Caki2 (cell line): ENCODE measurements around the gene ANOS1. TPM values are rescaled to one million over a fixed set of nuclear protein-coding genes. Genes with fewer than 3 reads are reported as not detected.
"Not testable (repeated sequence)": the region's sequence is repeated elsewhere in the genome, so short reads cannot be mapped to it uniquely, and the experiment has no call there.

Source experiments
- DNase-seq: peaks from one replicate; pipeline ENCODE4 v3.0.0-alpha.2; 2015; ENCODE audit warnings: low read depth
- in situ Hi-C: cut with HindIII; loops from 2 replicates; pipeline ENCODE4 v1.10.0; 2016; ENCODE audit warnings: low sequenced_read_pairs, low pct_unique_long_range_greater_than_20kb, mixed read lengths
- total RNA-seq: library from RNA; depleted of rRNA; stranded (reverse); fragments of >200 nt; shearing (Covaris generic); gene quantifications from 2 replicates; pipeline ENCODE4 v1.2.3, GENCODE V29; 2014; ENCODE audit warnings: low replicate concordance; rRNA removed

The ANOS1 gene
- 6.3 and 7.2 TPM in 2 replicates for total RNA-seq

- peak; percentile 71 for DNase-seq
- in situ Hi-C loops = no loop called here
Measured at GRCh38 chrX:8731559-8732395, at the start of gene ANOS1. TSS of gene ANOS1 (minus strand) at chrX:8732137. CDS start at chrX:8732036, 101 bp downstream.

- no peak for DNase-seq
- in situ Hi-C loops = no loop called here
Measured at GRCh38 chrX:8773117-8773516, 41.2 kb upstream of the ANOS1 start.

- DNase-seq = no peak
- in situ Hi-C loops = no loop called here
Measured at GRCh38 chrX:8760021-8760420, 28.1 kb upstream of the ANOS1 start.

- in situ Hi-C loops = not testable (repeated sequence)
Measured at GRCh38 chrX:8758706-8759105, 26.8 kb upstream of the ANOS1 start.

GRCh38 chrX:8757609-8758389, 25.9 kb upstream of the ANOS1 start:
- in situ Hi-C loops, DNase-seq: not testable (repeated sequence)

More at GRCh38 chrX:8758706-8759105, 26.8 kb upstream of the ANOS1 start:
- not testable (repeated sequence) for DNase-seq

GRCh38 chrX:8755813-8756212, 23.9 kb upstream of the ANOS1 start:
- in situ Hi-C loops = no loop called here

GRCh38 chrX:8755116-8755515, 23.2 kb upstream of the ANOS1 start:
- in situ Hi-C loops = no loop called here
- no peak for DNase-seq

More at GRCh38 chrX:8755813-8756212, 23.9 kb upstream of the ANOS1 start:
- DNase-seq = no peak

- DNase-seq = peak; percentile 12
- in situ Hi-C loops = no loop called here
Measured at GRCh38 chrX:8749697-8750096, 17.8 kb upstream of the ANOS1 start.

- in situ Hi-C loops = no loop called here
- peak; percentile 14 for DNase-seq
Measured at GRCh38 chrX:8748855-8749254, 16.9 kb upstream of the ANOS1 start.

GRCh38 chrX:8743126-8743732, 11.3 kb upstream of the ANOS1 start:
- no peak for DNase-seq
- in situ Hi-C loops = no loop called here

- in situ Hi-C loops = no loop called here
Measured at GRCh38 chrX:8741981-8742380, 10.0 kb upstream of the ANOS1 start.

GRCh38 chrX:8738588-8739189, 6.8 kb upstream of the ANOS1 start:
- in situ Hi-C loops = no loop called here
- DNase-seq = no peak

More at GRCh38 chrX:8741981-8742380, 10.0 kb upstream of the ANOS1 start:
- no peak for DNase-seq

GRCh38 chrX:8737883-8738282, 5.9 kb upstream of the ANOS1 start:
- no peak for DNase-seq
- in situ Hi-C loops = no loop called here

GRCh38 chrX:8730812-8731558, 952 bp downstream of the ANOS1 start:
- in situ Hi-C loops = no loop called here
- DNase-seq = no peak

GRCh38 chrX:8729811-8730210, 2.1 kb downstream of the ANOS1 start:
- in situ Hi-C loops = no loop called here
- no peak for DNase-seq

GRCh38 chrX:8728932-8729535, 2.9 kb downstream of the ANOS1 start:
- DNase-seq = no peak
- in situ Hi-C loops = no loop called here

- peak; percentile 47 for DNase-seq
- in situ Hi-C loops = no loop called here
Measured at GRCh38 chrX:8726031-8726652, 5.8 kb downstream of the ANOS1 start.
